ENCODE data around the gene PLA2G4E.

The PLA2G4E gene

GRCh38 chr15:42020713-42021273 lies at the start of gene PLA2G4E:
Gene PLA2G4E, minus strand, starts transcription at chr15:42021042. Its CDS starts 12 bp downstream, at chr15:42021030.
- DNase-seq: no peak

- DNase-seq: no peak
Measured at GRCh38 chr15:42070279-42070975, 49.6 kb upstream of the PLA2G4E start.

GRCh38 chr15:42069496-42070278 lies 48.8 kb upstream of the PLA2G4E start:
- DNase-seq: no peak

- DNase-seq: no peak
Measured at GRCh38 chr15:42069025-42069424, 48.2 kb upstream of the PLA2G4E start.

GRCh38 chr15:42068601-42069000 lies 47.8 kb upstream of the PLA2G4E start:
- DNase-seq: no peak

- DNase-seq: no peak
Measured at GRCh38 chr15:42066764-42067415, 46.0 kb upstream of the PLA2G4E start.

- DNase-seq: no peak
Measured at GRCh38 chr15:42065468-42065867, 44.6 kb upstream of the PLA2G4E start.

- DNase-seq: peak; percentile 40
Measured at GRCh38 chr15:42065033-42065432, 44.2 kb upstream of the PLA2G4E start.

- DNase-seq: no peak
Measured at GRCh38 chr15:42064271-42064670, 43.4 kb upstream of the PLA2G4E start.

GRCh38 chr15:42063122-42063848 lies 42.4 kb upstream of the PLA2G4E start:
- DNase-seq: no peak

- no peak for DNase-seq
Measured at GRCh38 chr15:42062284-42062806, 41.5 kb upstream of the PLA2G4E start.

- DNase-seq: no peak
Measured at GRCh38 chr15:42060797-42061196, 40.0 kb upstream of the PLA2G4E start.

- no peak for DNase-seq
Measured at GRCh38 chr15:42060477-42060763, 39.6 kb upstream of the PLA2G4E start.

GRCh38 chr15:42059661-42060476 lies 39.0 kb upstream of the PLA2G4E start:
- peak; percentile 40 for DNase-seq

- DNase-seq: no peak
Measured at GRCh38 chr15:42058791-42059190, 37.9 kb upstream of the PLA2G4E start.

- no peak for DNase-seq
Measured at GRCh38 chr15:42057799-42058646, 37.2 kb upstream of the PLA2G4E start.

- peak; percentile 65 for DNase-seq
Measured at GRCh38 chr15:42056934-42057798, 36.3 kb upstream of the PLA2G4E start.

- DNase-seq: no peak
Measured at GRCh38 chr15:42053914-42054313, 33.1 kb upstream of the PLA2G4E start.

- DNase-seq: no peak
Measured at GRCh38 chr15:42053010-42053409, 32.2 kb upstream of the PLA2G4E start.

Measured in NCI-H345 (cell line).